GM12878 (cell line): ENCODE measurements around the gene FAS. TPM values are rescaled to one million over a fixed set of nuclear protein-coding genes. Genes with fewer than 3 reads are reported as not detected.

Source experiments
- ATAC-seq: fragments of 200-7000 bp; cut with Tn5 transposase; 3 replicates; pipeline ENCODE4 v1.9.1; 2020; ENCODE audit warnings: mild to moderate bottlenecking, moderate library complexity
- BruUV-seq: library from RNA; stranded (reverse); fragments of 400-500 nt; replicated peaks from 2 replicates; lab custom pipeline; 2021; lab: Mats Ljungman, UMichigan
- CTCF ChIA-PET: fragments of 300-600 bp; sonication (Branson Sonifier 250); formaldehyde crosslinking; extraction: SDS; loops from one replicate; lab custom pipeline; 2021; ENCODE audit warnings: inconsistent platforms; lab: Yijun Ruan, JAX
- POLR2A ChIA-PET: fragments of 350-600 bp; formaldehyde crosslinking; extraction: SDS; loops from one replicate; lab custom pipeline; 2021; ENCODE audit warnings: inconsistent platforms; lab: Charles Lee
- RAD21 ChIA-PET: fragments of 300-600 bp; sonication (Branson Sonifier 250); formaldehyde crosslinking; loops from one replicate; lab custom pipeline; 2023; ENCODE audit warnings: antibody characterized with exemption; ENCODE audit not compliant: unreplicated experiment; lab: Charles Lee
- SMC1A ChIA-PET: fragments of 300-600 bp; sonication (Branson Sonifier 250); formaldehyde crosslinking; loops from one replicate; lab custom pipeline; 2023; ENCODE audit not compliant: unreplicated experiment, uncharacterized antibody; lab: Charles Lee
- DNase-seq: peaks from one replicate; pipeline ENCODE4 v3.0.0-alpha.2; 2011; ENCODE audit warnings: low read depth, low spot score
- FAIRE-seq: peaks from 3 replicates; lab custom pipeline; 2011; peaks lifted over from hg19 to GRCh38; lab: Jason Lieb, UNC
- H2AFZ ChIP-seq: 2 replicates; pipeline ENCODE4 v1.6.0; 2011; ENCODE audit warnings: low read depth, low read length, control low read depth; ENCODE audit not compliant: control insufficient read depth
- H3K27ac ChIP-seq: 2 replicates; pipeline ENCODE4 v1.5.1; 2011; ENCODE audit warnings: control low read depth; ENCODE audit not compliant: control insufficient read depth, insufficient read depth
- H3K27me3 ChIP-seq, 2 experiments: replicated peaks in 1 of 2; 2 replicates each; pipeline versions ENCODE4 v1.6.0 to v1.6.1; 2011; ENCODE audit warnings: low read length in 1 of 2; ENCODE audit not compliant: control insufficient read depth in 2 of 2, insufficient read depth in 2 of 2
- H3K36me3 ChIP-seq, 2 experiments: 2 replicates each; pipeline ENCODE4 v1.5.1; 2011; ENCODE audit warnings: low read length in 1 of 2; ENCODE audit not compliant: control insufficient read depth in 2 of 2, insufficient read depth in 2 of 2
- H3K4me1 ChIP-seq: 2 replicates; pipeline ENCODE4 v1.6.1; 2011; ENCODE audit warnings: mild to moderate bottlenecking, low read length, moderate library complexity, mixed read lengths; ENCODE audit not compliant: control insufficient read depth, insufficient read depth
- H3K4me2 ChIP-seq: 2 replicates; pipeline ENCODE4 v1.6.0; 2011; ENCODE audit warnings: control low read depth; ENCODE audit not compliant: control insufficient read depth, insufficient read depth
- H3K4me3 ChIP-seq: fragments of 200-600 bp; sonication (generic); 2 replicates; pipeline ENCODE4 v1.5.1; 2016
- H3K79me2 ChIP-seq: 2 replicates; pipeline ENCODE4 v1.6.0; 2011; ENCODE audit warnings: low read length; ENCODE audit not compliant: control insufficient read depth, insufficient read depth
- H3K9ac ChIP-seq: 2 replicates; pipeline ENCODE4 v1.8.0; 2011; ENCODE audit warnings: low read length, control low read depth, mixed read lengths; ENCODE audit not compliant: control insufficient read depth, insufficient read depth
- H3K9me3 ChIP-seq: replicated peaks from 3 replicates; pipeline ENCODE4 v1.5.1; 2011; ENCODE audit warnings: mild to moderate bottlenecking, low read length; ENCODE audit not compliant: control insufficient read depth, insufficient read depth
- H4K20me1 ChIP-seq: 2 replicates; pipeline ENCODE4 v1.6.0; 2011; ENCODE audit not compliant: control insufficient read depth, insufficient read depth
- BHLHE40 ChIP-seq, 2 experiments: fragments of 450-650 bp in 1 of 2; IDR thresholded peaks; 2 replicates each; pipeline ENCODE4 v1.6.1; 2011 to 2017; ENCODE audit warnings: low read depth in 2 of 2, borderline replicate concordance in 1 of 2, improper control_type of control experiment in 1 of 2, low read length in 1 of 2, mild to moderate bottlenecking in 1 of 2
- BRCA1 ChIP-seq: IDR thresholded peaks from 2 replicates; pipeline ENCODE4 v1.6.1; 2011; ENCODE audit warnings: low read depth, low read length, improper control_type of control experiment
- ETV6 ChIP-seq, 2 experiments: fragments of 450-650 bp in 1 of 2; IDR thresholded peaks in 1 of 2; conservative IDR thresholded peaks in 1 of 2; 2 replicates each; pipeline ENCODE4 v1.6.1; 2014; ENCODE audit warnings: antibody characterized with exemption in 1 of 2, borderline replicate concordance in 1 of 2, low read depth in 1 of 2, mild to moderate bottlenecking in 1 of 2, moderate library complexity in 1 of 2
- MEF2A ChIP-seq: IDR thresholded peaks from 2 replicates; pipeline ENCODE4 v1.6.1; 2011; ENCODE audit warnings: low read depth, mild to moderate bottlenecking, low read length, moderate library complexity; ENCODE audit not compliant: insufficient read depth
- POLR2AphosphoS5 ChIP-seq: IDR thresholded peaks from 2 replicates; pipeline ENCODE4 v1.6.1; 2011; ENCODE audit warnings: mild to moderate bottlenecking, low read length, inconsistent platforms
- WGBS: methylation state at CpG from one replicate; pipeline ENCODE4 v1.1.6; 2016; ENCODE audit warnings: low lambda C conversion rate; ENCODE audit not compliant: insufficient replicate concordance, insufficient coverage; ENCODE audit errors: missing lambda C conversion rate; 5-methylcytosine and 5-hydroxymethylcytosine counted together
- in situ Hi-C: fragments of 300-500 bp; cut with MboI; formaldehyde crosslinking; loops from 9 replicates; pipeline ENCODE4 v1.14.3; 2018; ENCODE audit warnings: mixed read lengths
- intact Hi-C: fragments of 100-400 bp; cut with micrococcal nuclease; formaldehyde crosslinking; loops from one replicate; pipeline ENCODE4 v1.14.2; 2022; ENCODE audit not compliant: unreplicated experiment
- polyA plus RNA-seq, 11 experiments: library from polyadenylated mRNA; depleted of rRNA in 4 of 11; unstranded in 6 of 11; stranded (reverse) in 5 of 11; fragments of >200 nt; fragmentation: Nextera tagmentation in 4 of 11; fragmentation: Illumina TruSeq in 1 of 11; extraction: Ambion mirVana in 4 of 11; extraction: Trizol in 1 of 11; gene quantifications; 1 replicate in 1 of 11; 2 replicates in 10 of 11; pipeline versions ENCODE4 v1.2.1 to v1.2.3, GENCODE V29; 2011 to 2016; ENCODE audit warnings: inconsistent platforms in 2 of 11, missing spikeins in 2 of 11, low read depth in 1 of 11
- total RNA-seq, 4 experiments: library from RNA; depleted of rRNA in 3 of 4; stranded (reverse); fragments of >200 nt in 3 of 4; fragmentation: Illumina TruSeq in 1 of 4; extraction: Trizol in 1 of 4; gene quantifications; 2 replicates each; pipeline versions ENCODE4 v1.2.1 to v1.2.3, GENCODE V29; 2013 to 2021
- TF ChIP-seq, protein P1 (sequence below): fragments of 450-650 bp; IDR thresholded peaks from 2 replicates; pipeline ENCODE4 v1.6.1; 2016; ENCODE audit warnings: mild to moderate bottlenecking, moderate library complexity, borderline replicate concordance

FAS gene
- total and polyA plus RNA-seq, 10 of the 15 experiments (the other 5 are each of a cell fraction or from before 2014, with no cell fraction given) = 50.1 to 147 (median 69.9) TPM

DNA sequence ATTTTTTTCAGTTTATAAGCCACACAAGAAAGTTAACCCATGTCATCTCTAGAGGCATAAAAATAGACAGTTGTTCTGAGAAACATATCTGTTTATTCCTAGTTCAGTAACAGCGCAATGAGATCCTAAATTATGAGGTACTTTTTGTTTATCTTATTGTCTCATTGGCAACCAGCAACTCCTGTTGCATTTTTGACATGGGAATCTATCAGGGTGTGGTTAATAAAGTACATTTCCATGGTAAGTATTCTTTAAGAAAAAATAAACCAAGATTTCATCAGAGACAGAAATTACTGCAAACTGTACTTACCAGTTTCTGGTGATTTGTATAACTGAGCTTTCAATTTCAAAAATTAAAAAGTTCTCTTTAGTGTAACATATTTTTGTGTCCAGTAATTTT lies 9.0 kb downstream of the FAS start:
- ATAC-seq = peak; percentile 9
- H3K4me3 ChIP-seq = peak overlapping the region; percentile 58; the same call in 1 of the 2 replicates
- H3K27me3 ChIP-seq = no peaks in the 10 kb centered on the region
- ChIA-PET RAD21 (interaction anchor here (1.1 to 2.9 kb wide), 5 partner anchors 9 to 208 kb away, joined by 3 to 17 read pairs (median 4); partner anchors contain the start of genes CH25H and FAS), POLR2A (interaction anchor here (0.6 to 2.6 kb wide), 4 partner anchors 9 to 35 kb away, joined by 3 to 13 read pairs (median 6); partner anchors contain the start of gene FAS), SMC1A (interaction anchor here (1.1 to 9.6 kb wide), 9 partner anchors 8 to 164 kb away, joined by 3 to 76 read pairs (median 6); partner anchors contain the start of gene FAS), CTCF (interaction anchor here (0.9 to 5.3 kb wide), 7 partner anchors 9 to 218 kb away, joined by 3 to 33 read pairs (median 6); partner anchors contain the start of gene FAS)
- FAIRE-seq = no peak
- DNase-seq = no peak
- H3K27ac ChIP-seq = peak overlapping the region; percentile 52
- peaks cover 50% of the 10 kb centered on the region for H3K4me1 ChIP-seq
- BruUV-seq = no TSS peak
- no peaks in the 10 kb centered on the region; the same call in 1 of the 2 replicates for H4K20me1 ChIP-seq
- TF ChIP-seq BRCA1 (no peak), BHLHE40 (IDR thresholded peaks at IDR 0.05; ENCODE audit: borderline replicate concordance in 1 of 2, low read depth in 2 of 2, low read length in 1 of 2) (no peak), ETV6 (conservative IDR thresholded peaks at IDR 0.05 in 1 of 2, IDR thresholded peaks at IDR 0.05 in 1 of 2; ENCODE audit: borderline replicate concordance in 1 of 2, low read depth in 1 of 2) (no peak), POLR2AphosphoS5 (no peak), MEF2A (no peak)
- TF ChIP-seq, protein P1, sequence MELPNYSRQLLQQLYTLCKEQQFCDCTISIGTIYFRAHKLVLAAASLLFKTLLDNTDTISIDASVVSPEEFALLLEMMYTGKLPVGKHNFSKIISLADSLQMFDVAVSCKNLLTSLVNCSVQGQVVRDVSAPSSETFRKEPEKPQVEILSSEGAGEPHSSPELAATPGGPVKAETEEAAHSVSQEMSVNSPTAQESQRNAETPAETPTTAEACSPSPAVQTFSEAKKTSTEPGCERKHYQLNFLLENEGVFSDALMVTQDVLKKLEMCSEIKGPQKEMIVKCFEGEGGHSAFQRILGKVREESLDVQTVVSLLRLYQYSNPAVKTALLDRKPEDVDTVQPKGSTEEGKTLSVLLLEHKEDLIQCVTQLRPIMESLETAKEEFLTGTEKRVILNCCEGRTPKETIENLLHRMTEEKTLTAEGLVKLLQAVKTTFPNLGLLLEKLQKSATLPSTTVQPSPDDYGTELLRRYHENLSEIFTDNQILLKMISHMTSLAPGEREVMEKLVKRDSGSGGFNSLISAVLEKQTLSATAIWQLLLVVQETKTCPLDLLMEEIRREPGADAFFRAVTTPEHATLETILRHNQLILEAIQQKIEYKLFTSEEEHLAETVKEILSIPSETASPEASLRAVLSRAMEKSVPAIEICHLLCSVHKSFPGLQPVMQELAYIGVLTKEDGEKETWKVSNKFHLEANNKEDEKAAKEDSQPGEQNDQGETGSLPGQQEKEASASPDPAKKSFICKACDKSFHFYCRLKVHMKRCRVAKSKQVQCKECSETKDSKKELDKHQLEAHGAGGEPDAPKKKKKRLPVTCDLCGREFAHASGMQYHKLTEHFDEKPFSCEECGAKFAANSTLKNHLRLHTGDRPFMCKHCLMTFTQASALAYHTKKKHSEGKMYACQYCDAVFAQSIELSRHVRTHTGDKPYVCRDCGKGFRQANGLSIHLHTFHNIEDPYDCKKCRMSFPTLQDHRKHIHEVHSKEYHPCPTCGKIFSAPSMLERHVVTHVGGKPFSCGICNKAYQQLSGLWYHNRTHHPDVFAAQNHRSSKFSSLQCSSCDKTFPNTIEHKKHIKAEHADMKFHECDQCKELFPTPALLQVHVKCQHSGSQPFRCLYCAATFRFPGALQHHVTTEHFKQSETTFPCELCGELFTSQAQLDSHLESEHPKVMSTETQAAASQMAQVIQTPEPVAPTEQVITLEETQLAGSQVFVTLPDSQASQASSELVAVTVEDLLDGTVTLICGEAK = 0 out of 2 replicates have a peak, but pooled peaks have one; percentile 12
- H3K9me3 ChIP-seq = no peaks in the 10 kb centered on the region
- no peak overlapping the region for H2AFZ ChIP-seq
- peak overlapping the region; percentile 78 for H3K4me2 ChIP-seq
- H3K36me3 ChIP-seq = peaks cover 0 to 9% of the 10 kb centered on the region in 2 experiments
- in situ Hi-C loops (no loop called here), intact Hi-C loops (loop anchor here (10.0 kb wide), 1 partner anchor 395 kb away; the partner anchor contains the start of gene IFIT1)
- H3K79me2 ChIP-seq = peaks cover 88% of the 10 kb centered on the region
- H3K9ac ChIP-seq = peak overlapping the region; percentile 41
- 0% methylated on average over 1 of the region's 1 CpG for WGBS
